GM19239 (cell line): ENCODE measurements around the gene NUMA1.
A peak's percentile ranks its signal among the peaks of the same experiment; 100 is the strongest.

Source experiments
- DNase-seq: peaks from one replicate; pipeline ENCODE4 v3.0.0; 2011; ENCODE audit warnings: low spot score; ENCODE audit not compliant: insufficient read length
- FAIRE-seq: peaks from 2 replicates; lab custom pipeline; 2011; peaks lifted over from hg19 to GRCh38; lab: Jason Lieb, UNC

The NUMA1 gene

DNA sequence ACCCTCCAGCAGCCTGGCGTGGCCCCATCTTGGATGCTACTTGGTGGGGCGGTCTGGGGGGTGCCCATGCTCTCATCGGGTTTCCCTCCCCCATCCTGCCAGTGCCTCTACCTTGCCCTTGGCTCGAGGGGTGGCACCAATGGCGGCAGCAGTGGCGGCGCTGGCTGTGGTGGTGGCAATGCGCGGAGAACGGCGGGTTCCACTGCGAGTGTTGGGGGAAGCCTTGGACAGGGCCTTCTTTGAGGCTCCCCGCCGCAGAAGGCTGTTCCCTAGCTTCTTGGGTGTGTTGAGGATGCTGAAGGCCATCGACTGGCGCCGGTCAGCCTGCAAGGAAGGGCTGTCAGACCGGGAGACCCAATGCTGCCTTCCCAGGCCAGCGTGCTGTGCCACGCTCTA is 76.6 kb downstream of the NUMA1 start:
- no peak for FAIRE-seq

GRCh38 chr11:72002841-72003775 is 77.2 kb downstream of the NUMA1 start:
- FAIRE-seq: no peak
- DNase-seq: no peak

More for the DNA sequence above, 76.6 kb downstream of the NUMA1 start:
- DNase-seq: no peak

DNA sequence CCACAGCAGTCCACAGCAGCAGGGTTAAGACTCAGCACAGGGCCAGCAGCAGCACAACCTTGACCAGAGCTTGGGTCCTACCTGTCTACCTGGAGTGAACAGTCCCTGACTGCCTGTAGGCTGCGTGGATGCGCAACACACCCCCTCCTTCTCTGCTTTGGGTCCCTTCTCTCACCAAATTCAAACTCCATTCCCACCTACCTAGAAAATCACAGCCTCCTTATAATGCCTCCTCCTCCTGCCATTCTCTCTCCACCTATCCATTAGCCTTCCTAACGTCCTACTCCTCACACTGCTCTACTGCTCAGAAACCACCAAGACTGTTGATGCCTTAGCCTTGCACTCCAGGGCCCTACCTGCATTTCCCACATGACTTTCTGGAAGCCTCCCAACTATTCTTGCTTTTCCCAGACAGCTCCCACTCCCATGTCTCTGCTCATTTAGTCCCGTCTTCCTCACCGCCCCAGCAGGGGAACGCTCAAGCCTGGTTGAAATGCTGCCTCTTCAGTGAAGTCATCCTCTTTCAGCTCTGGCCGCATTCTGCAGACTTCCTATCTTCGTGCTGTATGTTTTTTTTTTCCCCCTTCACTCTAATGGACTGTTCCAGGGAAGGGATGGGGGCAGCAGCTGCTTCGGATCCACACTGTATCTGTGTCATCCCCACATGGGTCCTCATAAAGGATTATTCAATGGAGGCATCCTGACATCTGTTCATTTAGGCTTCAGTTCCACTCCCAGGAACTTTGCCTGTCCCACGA is 78.3 kb downstream of the NUMA1 start:
- DNase-seq (no peak), FAIRE-seq (no peak)

GRCh38 chr11:72001285-72001684 is 79.1 kb downstream of the NUMA1 start:
- no peak for DNase-seq
- FAIRE-seq: no peak

GRCh38 chr11:72000202-72000867 is 80.0 kb downstream of the NUMA1 start:
- no peak for FAIRE-seq

GRCh38 chr11:71999798-72000197 is 80.5 kb downstream of the NUMA1 start:
- FAIRE-seq (no peak), DNase-seq (no peak)

More at GRCh38 chr11:72000202-72000867, 80.0 kb downstream of the NUMA1 start:
- DNase-seq: no peak

DNA sequence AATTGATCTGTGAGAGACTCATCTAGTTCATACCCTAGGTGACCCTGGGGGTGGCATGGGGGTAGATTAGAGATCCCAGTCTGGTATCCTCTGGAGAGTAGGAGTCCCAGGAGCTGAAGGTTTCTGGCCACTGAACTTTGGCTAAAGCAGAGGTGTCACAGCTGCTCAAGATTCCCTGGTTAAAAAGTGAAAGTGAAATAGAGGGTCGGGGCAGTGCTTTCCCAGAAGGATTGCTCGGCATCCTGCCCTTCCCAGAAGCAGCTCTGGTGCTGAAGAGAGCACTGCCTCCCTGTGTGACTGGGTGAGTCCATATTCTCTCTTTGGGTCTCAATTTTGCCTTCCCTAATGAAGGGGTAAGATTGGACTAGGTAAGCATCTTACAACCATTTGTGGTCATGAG is 81.0 kb downstream of the NUMA1 start:
- no peak for FAIRE-seq
- no peak for DNase-seq

GRCh38 chr11:71998649-71999310 is 81.6 kb downstream of the NUMA1 start, which contains the start of gene IL18BP:
Gene IL18BP (plus strand): TSS chr11:71998909. CDS start chr11:71999985, 1,076 bp downstream.
- DNase-seq (peak; percentile 72), FAIRE-seq (peak; percentile 58)

DNA sequence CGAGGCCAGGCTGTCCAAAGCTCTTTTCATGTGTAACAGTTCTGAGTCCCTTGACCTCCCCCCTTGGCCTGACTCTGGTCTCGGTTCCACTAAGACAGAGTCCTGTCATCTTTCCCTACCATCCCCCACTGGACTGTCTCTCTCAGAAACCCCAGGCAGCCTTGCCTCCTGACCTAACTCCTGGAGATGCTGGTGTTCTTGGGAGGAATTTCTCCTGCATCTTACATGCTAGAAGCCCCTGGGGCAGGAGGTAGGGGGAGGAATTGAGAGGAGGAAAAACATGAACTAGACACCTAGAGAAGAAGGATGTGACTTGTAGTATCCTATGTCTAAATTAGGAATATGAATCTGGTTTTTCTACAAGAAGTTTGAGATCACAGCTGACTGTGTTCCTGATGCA is 82.3 kb downstream of the NUMA1 start:
- DNase-seq (no peak), FAIRE-seq (no peak)

DNA sequence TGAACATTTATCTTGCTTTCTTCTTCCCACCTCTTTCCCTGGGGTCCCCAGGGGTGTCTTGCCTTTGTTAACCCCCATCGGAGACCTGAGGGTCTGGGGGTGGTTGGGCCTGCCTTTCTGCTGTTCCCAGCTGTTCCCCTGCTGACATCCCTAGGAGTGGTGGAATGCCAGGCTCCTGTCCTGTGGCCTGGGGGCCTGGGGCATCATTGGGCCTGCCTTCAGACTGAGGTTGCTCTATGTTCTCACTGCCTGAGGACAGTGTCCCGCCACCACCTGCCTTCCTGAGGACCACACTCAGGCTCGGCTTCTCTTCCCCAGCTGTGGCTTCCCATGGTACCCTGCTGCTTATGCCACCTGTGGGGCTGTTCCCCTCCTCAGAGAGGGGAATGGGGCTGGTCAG is 82.7 kb downstream of the NUMA1 start:
- DNase-seq (no peak), FAIRE-seq (no peak)

DNA sequence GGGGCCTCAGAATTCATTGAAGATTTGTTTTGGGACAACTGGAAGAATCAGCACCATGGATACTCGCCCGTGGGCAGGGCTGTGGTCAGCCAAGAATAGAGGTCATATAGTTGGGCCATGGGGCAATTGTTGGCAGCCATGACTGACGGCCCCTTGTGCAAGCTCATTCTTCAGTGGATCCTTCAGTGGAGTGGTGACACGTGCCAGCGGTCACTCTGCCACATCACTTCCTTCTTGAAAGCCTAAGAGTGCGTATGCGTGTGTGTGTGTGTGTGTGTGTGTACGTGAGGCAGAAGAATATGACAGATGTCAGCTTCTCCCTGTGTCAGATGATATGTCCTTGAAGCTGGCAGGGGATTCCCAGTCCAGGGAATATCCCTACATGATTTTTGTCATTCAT is 83.4 kb downstream of the NUMA1 start:
- DNase-seq: no peak
- no peak for FAIRE-seq

DNA sequence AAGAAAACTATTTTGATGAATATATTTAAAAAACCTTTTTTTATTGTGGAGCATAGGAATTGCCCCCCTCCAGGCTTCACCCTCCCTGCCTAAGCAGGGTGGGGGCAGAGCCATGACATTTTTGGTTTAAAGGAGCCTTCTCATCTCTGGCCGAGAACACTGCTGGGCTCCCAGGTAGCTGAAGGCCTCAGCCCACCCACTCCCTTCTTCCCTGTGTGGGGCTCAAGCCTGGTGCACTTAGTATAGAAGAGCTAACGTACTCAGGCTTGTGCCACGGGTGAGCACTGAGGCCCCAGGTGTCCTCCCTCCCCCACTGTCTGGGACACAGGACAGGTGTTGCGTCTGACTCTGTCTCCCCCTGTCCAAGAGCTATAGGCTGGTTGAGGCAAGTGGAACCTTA is 83.8 kb downstream of the NUMA1 start:
- FAIRE-seq (no peak), DNase-seq (no peak)

GRCh38 chr11:71995726-71996291 is 84.5 kb downstream of the NUMA1 start:
- FAIRE-seq (no peak), DNase-seq (no peak)

DNA sequence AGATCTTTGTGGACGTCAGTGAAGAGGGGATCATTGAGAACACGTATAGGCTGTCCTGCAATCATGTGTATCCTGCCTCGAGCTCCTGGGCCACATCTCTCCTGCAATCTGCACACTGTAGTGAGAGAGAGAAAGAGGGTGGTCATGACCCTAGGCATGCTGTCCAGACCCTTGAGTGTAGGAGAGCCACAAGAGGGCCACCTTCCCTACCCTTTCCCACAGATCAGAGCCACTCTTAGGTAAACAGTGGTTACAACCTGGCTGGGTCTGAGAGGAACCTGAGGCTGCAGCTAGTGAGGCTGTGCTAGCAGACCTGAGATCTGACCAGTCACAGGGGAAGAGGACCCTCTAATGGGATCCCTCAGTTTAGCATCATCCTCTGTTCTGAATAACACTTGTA is 85.6 kb downstream of the NUMA1 start:
- no peak for FAIRE-seq
- DNase-seq: no peak

GRCh38 chr11:71992136-71992730 is 88.1 kb downstream of the NUMA1 start:
- peak; percentile 60 for FAIRE-seq
- DNase-seq: no peak

DNA sequence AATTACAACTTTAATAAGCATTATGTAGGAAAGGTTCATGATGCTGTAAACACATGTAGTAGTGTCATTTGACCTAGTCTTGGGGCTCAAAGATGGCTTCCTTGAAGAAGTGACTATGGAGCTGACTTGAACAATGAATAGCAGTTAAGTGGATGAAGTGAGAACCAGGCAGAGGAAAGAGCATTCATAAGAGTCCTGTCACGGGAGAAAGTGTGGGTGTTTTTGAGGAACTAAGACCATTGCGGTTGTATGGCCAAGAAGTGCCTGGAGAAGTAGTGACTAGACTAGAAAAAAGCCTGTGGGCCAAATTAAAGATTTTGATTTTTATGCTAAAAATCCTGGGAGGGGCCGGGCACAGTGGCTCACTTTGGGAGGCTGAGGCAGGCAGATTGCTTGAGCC is 88.8 kb downstream of the NUMA1 start:
- no peak for DNase-seq
- FAIRE-seq: peak; percentile 88

GRCh38 chr11:71990701-71991100 is 89.6 kb downstream of the NUMA1 start:
- DNase-seq: no peak
- FAIRE-seq: no peak

- no peak for FAIRE-seq
- no peak for DNase-seq
These were observed 92.3 kb downstream of the NUMA1 start for GRCh38 chr11:71988050-71988449.

DNA sequence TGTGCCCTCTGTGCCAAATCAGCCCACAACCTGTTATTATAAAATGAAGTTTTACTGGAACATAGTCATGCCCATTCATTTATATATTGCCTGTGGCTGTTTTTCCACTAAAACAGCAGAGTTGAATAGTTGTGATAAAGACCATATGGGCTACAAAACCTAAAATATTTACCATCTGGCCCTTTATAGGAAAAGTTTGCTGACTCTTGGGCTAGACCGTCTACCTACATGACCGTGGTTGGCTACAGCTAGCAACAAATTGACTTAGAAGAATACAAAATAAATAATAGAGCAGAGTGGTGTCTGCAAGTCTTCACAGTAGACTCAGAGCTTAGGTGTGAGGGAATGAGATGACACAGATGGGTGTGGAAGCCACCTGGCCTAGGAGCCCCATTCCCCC is 92.8 kb downstream of the NUMA1 start:
- FAIRE-seq: no peak

More for the DNA sequence above, 92.8 kb downstream of the NUMA1 start:
- no peak for DNase-seq
